Epithelial cell of esophagus (primary cell): ENCODE measurements around the gene CEP162.
"Not testable (repeated sequence)": the region's sequence is repeated elsewhere in the genome, so short reads cannot be mapped to it uniquely, and the experiment has no call there.

ENCODE experiments used
- DNase-seq: peaks from one replicate; pipeline ENCODE4 v3.0.0; 2010; ENCODE audit warnings: low read depth
- H3K4me3 ChIP-seq: 2 replicates; pipeline ENCODE4 v1.5.1; 2011; ENCODE audit warnings: mild to moderate bottlenecking, low read length, control low read depth
- TF ChIP-seq, protein P1 (sequence below): IDR thresholded peaks from 2 replicates; pipeline ENCODE4 v1.5.1; 2011; ENCODE audit warnings: low read depth, mild to moderate bottlenecking, low read length, control low read depth, inconsistent platforms; ENCODE audit not compliant: insufficient read depth; ENCODE audit errors: missing control alignments

CEP162 gene

DNA sequence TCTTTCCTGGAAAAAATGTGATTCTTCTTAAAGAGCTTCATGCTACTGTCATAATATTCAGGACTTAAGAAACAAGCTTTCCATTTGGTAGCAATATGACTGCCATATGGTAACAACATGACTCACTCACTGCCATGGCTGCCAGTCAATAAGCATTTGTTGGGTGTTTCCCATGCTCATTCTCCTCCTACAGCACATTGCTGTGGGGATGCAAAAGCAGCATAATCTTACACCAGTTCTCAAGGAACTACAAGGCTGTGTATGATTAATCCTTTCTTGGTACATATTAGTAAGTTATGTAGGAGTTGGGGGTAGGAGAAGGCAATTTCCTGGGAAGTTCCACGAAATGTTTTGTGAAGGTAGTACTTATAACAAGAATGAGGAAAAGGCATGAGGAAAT lies 76.7 kb downstream of the CEP162 start:
- DNase-seq = peak; percentile 75
- TF ChIP-seq, protein P1, sequence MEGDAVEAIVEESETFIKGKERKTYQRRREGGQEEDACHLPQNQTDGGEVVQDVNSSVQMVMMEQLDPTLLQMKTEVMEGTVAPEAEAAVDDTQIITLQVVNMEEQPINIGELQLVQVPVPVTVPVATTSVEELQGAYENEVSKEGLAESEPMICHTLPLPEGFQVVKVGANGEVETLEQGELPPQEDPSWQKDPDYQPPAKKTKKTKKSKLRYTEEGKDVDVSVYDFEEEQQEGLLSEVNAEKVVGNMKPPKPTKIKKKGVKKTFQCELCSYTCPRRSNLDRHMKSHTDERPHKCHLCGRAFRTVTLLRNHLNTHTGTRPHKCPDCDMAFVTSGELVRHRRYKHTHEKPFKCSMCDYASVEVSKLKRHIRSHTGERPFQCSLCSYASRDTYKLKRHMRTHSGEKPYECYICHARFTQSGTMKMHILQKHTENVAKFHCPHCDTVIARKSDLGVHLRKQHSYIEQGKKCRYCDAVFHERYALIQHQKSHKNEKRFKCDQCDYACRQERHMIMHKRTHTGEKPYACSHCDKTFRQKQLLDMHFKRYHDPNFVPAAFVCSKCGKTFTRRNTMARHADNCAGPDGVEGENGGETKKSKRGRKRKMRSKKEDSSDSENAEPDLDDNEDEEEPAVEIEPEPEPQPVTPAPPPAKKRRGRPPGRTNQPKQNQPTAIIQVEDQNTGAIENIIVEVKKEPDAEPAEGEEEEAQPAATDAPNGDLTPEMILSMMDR = no peak
- H3K4me3 ChIP-seq = no peak overlapping the region

DNA sequence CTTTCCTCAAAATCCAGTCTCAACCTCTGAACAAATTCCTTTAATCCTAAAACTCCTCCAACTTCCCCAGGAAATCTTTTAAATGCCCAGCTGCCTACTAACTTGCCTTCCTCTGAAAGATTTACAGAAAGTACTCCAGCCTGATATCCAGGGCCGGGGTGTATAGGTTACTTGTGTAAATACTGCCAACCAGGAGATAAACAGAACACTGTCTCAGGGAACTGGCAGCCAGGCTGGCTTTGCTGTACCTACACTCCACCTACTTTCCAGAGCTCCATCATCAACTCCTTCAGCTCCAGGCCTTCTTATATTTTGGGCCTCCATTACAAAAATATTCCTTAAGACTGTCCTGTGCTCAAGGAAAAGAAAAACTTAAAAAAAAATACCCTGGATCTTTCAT lies 85.9 kb downstream of the CEP162 start:
- no peak overlapping the region for H3K4me3 ChIP-seq
- TF ChIP-seq, protein P1 = no peak
- DNase-seq = no peak

DNA sequence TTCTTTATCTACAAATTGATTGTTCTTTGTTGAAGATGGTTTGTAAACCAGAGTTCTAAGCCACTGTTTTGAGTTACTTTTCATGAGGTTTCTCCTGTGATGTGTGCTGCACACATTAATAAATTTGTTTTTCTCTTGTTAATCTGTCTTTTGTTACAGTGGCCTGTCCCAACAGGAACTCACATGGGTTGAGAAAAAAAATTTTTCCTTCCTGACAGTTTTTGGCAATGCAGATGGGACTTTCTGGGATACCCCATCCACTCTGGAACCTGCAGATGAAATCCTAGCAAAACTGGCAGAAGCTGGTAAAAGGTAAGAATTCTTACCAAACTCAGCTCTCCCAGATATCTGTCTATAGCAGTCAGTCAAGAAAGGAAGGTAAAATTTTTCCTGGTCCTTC lies 88.1 kb downstream of the CEP162 start:
- no peak for DNase-seq
- TF ChIP-seq, protein P1 = no peak
- no peak overlapping the region for H3K4me3 ChIP-seq

DNA sequence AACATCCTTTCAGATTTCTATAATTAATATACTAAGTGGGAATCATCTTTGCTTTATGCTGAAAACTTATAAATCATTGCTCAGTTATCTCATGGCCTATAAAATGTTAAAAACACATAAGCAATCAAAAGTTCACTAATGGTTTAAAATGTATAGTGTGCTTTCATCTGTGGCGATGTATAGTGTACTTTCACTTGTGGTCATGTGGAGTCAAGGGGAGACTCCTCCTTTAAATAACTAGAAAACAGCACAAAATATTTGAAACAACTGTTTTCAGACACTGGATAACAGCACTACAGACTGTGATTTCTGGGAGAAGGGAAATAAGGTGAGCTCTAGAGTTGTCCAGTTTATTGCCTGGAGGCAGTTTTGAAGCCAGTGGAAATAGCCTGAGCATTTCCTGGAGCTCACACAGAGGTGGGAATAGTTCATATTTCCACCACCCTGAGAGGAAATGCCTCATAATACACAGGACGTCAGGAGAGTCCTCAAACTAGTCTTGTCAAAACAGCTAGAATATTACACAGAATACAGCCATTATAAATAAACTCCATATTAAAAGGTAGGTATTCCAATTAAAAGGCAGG lies 89.4 kb downstream of the CEP162 start:
- DNase-seq = peak; percentile 25

DNA sequence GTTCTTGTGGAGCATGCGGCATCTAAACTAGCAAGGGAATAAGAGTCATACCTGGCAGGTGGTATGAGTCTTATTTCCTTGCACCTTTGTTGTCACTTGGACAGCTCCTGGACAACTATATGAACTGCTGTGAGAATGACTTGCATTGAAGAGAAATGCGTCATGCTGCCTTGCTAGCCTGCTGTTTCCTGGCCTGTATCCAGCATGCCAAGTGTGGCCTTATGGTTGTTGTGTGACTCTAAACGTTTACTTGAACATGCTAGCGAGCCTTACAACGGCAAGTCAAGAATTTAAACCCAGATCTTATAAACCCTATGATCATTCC lies 90.4 kb downstream of the CEP162 start:
- DNase-seq = peak; percentile 29
- TF ChIP-seq, protein P1 = no peak
- no peak overlapping the region for H3K4me3 ChIP-seq

More for the DNA sequence above, 89.4 kb downstream of the CEP162 start:
- no peak overlapping the region for H3K4me3 ChIP-seq
- TF ChIP-seq, protein P1 = no peak

DNA sequence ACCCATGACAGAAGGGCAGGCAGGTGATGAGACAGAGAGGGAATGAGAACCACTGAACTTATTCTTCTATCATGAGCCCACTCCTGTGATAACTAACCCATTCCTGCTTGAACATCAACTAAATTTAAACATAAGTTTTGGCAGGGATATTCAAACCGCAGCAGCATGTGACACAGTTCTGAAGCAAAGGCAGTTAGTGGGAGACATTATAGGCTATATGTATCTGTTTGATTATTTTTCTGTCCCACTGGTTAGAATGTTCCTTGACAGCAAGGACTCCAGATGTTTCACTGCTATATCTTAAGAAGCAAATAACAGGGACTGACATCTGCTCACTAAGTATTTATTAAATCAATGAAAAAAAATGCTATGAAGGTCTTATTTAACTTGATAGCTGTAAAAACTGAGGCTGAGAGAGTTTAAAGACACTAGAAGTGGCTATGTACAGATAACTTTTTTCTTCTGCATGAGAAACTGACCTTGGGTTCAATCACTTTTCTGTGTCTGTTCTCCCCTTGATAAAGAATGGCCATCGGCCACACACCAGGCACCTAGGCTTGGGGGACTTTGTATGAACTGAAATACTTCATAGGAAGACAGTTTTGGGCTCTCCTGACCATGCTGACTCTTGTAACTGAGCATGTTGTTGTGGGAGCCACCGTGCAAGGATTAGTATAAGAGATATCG lies 90.9 kb downstream of the CEP162 start:
- no peak for DNase-seq
- no peak overlapping the region for H3K4me3 ChIP-seq
- TF ChIP-seq, protein P1 = no peak

DNA sequence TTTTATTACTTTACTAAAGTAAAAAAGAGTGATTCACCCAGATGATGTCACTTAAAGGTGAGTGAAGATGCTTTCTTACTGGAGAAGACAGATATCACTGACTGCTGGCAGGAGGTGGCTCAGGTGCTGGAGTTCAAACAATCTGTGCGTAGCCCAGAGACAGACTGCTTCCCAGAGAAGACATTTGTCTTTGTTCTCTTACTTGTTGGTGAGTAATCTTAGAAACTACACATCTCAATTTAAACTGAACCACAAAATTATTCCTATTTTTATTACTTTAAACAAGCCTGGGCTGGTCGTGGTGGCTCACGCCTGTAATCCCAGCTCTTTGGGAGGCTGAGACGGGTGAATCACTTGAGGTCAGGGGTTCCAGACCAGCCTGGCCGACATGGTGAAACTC lies 92.2 kb downstream of the CEP162 start:
- DNase-seq = peak; percentile 66
- TF ChIP-seq, protein P1 = no peak
- no peak overlapping the region for H3K4me3 ChIP-seq

DNA sequence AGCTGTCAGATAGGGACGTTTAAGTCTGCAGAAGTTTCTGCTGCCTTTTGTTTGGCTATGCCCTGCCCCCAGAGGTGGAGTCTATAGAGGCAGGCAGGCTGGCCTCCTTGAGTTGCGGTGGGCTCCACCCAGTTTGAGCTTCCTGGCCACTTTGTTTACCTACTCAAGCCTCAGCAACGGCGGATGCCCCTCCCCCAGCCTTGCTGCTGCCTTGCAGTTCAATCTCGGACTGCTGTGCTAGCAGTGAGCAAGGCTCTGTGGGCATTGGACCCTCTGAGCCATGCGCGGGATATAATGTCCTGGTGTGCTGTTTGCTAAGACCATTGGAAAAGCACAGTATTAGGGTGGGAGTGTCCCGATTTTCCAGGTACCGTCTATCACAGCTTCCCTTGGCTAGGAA lies 94.1 kb downstream of the CEP162 start:
- DNase-seq, H3K4me3 ChIP-seq: not testable (repeated sequence)

DNA sequence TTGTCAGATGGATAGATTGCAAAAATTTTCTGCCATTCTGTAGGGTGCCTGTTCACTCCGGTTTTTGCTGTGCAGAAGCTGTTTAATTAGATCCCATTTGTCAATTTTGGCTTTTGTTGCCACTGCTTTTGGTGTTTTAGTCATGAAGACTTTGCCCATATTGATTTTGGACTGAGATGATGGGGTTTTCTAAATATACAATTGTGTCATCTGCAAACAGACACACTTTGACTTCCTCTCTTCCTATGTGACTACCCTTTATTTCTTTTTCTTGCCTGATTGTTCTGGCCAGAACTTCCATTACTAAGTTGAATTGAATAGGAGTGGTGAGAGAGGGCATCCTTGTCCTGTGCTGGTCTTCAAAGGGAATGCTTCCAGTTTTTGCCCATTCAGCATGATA lies 97.9 kb downstream of the CEP162 start:
- DNase-seq, H3K4me3 ChIP-seq: not testable (repeated sequence)
